ENCODE measurements around the gene EGLN2. TPM values are rescaled to one million over a fixed set of nuclear protein-coding genes. Genes with fewer than 3 reads are reported as not detected.

The EGLN2 gene
- total RNA-seq, 1 experiment from 2014 or later, result 58.6 TPM

- Histone ChIP-seq H3K9me2 (ENCODE audit: insufficient read depth) (no peaks in the 10 kb centered on the region), H3K9ac (ENCODE audit: low read length) (no peak overlapping the region), H3K36me3 (ENCODE audit: control insufficient read depth in 1 of 2, insufficient read depth in 2 of 2, low read length in 2 of 2) (peaks cover 10% of the 10 kb centered on the region in 2 experiments; a peak in 2 of 4 replicates), H3K4me1 (ENCODE audit: control insufficient read depth in 1 of 2, insufficient read depth in 2 of 2, low read length in 2 of 2) (peaks cover 26 to 65% of the 10 kb centered on the region in 2 experiments), H3K4me2 (ENCODE audit: low read length) (no peak overlapping the region), H3K4me3 (replicated peaks in 1 of 2; ENCODE audit: low read depth in 1 of 2, low read length in 2 of 2) (no peak overlapping the region), H3K27ac (ENCODE audit: low read depth, low read length) (no peak overlapping the region), H3K9me3 (ENCODE audit: control insufficient read depth in 1 of 2, insufficient read depth in 1 of 2, low read depth in 1 of 2, low read length in 2 of 2) (no peaks in the 10 kb centered on the region), H2AFZ (ENCODE audit: low read depth, low read length, poor library complexity, severe bottlenecking) (no peak overlapping the region), H3K27me3 (ENCODE audit: insufficient read depth, low read length) (no peaks in the 10 kb centered on the region), H3K79me2 (ENCODE audit: insufficient read depth, low read length) (peaks cover 50% of the 10 kb centered on the region), H4K20me1 (ENCODE audit: insufficient read depth) (peaks cover 4% of the 10 kb centered on the region; the same call in 1 of the 2 replicates)
- ChIA-PET POLR2A (no interaction called here), CTCF (interaction anchor here (1.4 to 2.1 kb wide), 2 partner anchors 38 to 145 kb away, joined by 3 to 23 read pairs; no protein-coding TSS in a partner anchor), RAD21 (ENCODE audit: low non-redundant PET in 1 of 2, low total read pairs in 2 of 2, uncharacterized antibody in 2 of 2, unreplicated experiment in 2 of 2) (interaction anchor here in 1 of 2 experiments (1.2 kb wide), 1 partner anchor 145 kb away, joined by 3 read pairs; no protein-coding TSS in a partner anchor)
- DNase-seq (ENCODE audit: low read depth, low spot score) (no peak), ATAC-seq (no peak)
- no peak for TF ChIP-seq FOSL1 (IDR thresholded peaks at IDR 0.05; ENCODE audit: low read depth)
- TF ChIP-seq EZH2phosphoT487 (IDR thresholded peaks at IDR 0.05; ENCODE audit: borderline replicate concordance), result no peak
- TF ChIP-seq ZFX (IDR thresholded peaks at IDR 0.05), result no peak
- no peak for TF ChIP-seq ZBTB33 (IDR thresholded peaks at IDR 0.05; ENCODE audit: extremely low read depth, insufficient replicate concordance, low read length)
- no peak for TF ChIP-seq ELF1 (IDR thresholded peaks at IDR 0.05; ENCODE audit: borderline replicate concordance, low read depth)
- no peak for TF ChIP-seq SRF (IDR thresholded peaks at IDR 0.05; ENCODE audit: low read depth)
- TF ChIP-seq EGR1 (IDR thresholded peaks at IDR 0.05; ENCODE audit: low read depth), result no peak
- no peak for TF ChIP-seq CEBPB (IDR thresholded peaks at IDR 0.05; ENCODE audit: low read depth)
- intact Hi-C loops (cut with micrococcal nuclease), result no loop called here
- BruUV-seq (replicated peaks), result no TSS peak
Measured at GRCh38 chr19:40808021-40808325, 9.0 kb downstream of the EGLN2 start.

- Histone ChIP-seq H3K27me3 (ENCODE audit: insufficient read depth, low read length) (no peaks in the 10 kb centered on the region), H3K36me3 (ENCODE audit: control insufficient read depth in 1 of 2, insufficient read depth in 2 of 2, low read length in 2 of 2) (peaks cover 10% of the 10 kb centered on the region in 2 experiments; a peak in 2 of 4 replicates), H3K9me2 (ENCODE audit: insufficient read depth) (no peaks in the 10 kb centered on the region), H3K79me2 (ENCODE audit: insufficient read depth, low read length) (peaks cover 45% of the 10 kb centered on the region), H3K4me1 (ENCODE audit: control insufficient read depth in 1 of 2, insufficient read depth in 2 of 2, low read length in 2 of 2) (peaks cover 26 to 63% of the 10 kb centered on the region in 2 experiments), H3K4me3 (replicated peaks in 1 of 2; ENCODE audit: low read depth in 1 of 2, low read length in 2 of 2) (no peak overlapping the region), H3K27ac (ENCODE audit: low read depth, low read length) (no peak overlapping the region), H4K20me1 (ENCODE audit: insufficient read depth) (peaks cover 4% of the 10 kb centered on the region; the same call in 1 of the 2 replicates), H3K9me3 (ENCODE audit: control insufficient read depth in 1 of 2, insufficient read depth in 1 of 2, low read depth in 1 of 2, low read length in 2 of 2) (no peaks in the 10 kb centered on the region), H2AFZ (ENCODE audit: low read depth, low read length, poor library complexity, severe bottlenecking) (no peak overlapping the region), H3K9ac (ENCODE audit: low read length) (no peak overlapping the region), H3K4me2 (ENCODE audit: low read length) (no peak overlapping the region)
- DNase-seq (ENCODE audit: low read depth, low spot score), result no peak
- ChIA-PET RAD21 (ENCODE audit: low non-redundant PET in 1 of 2, low total read pairs in 2 of 2, uncharacterized antibody in 2 of 2, unreplicated experiment in 2 of 2) (interaction anchor here in 1 of 2 experiments (1.2 kb wide), 1 partner anchor 145 kb away, joined by 3 read pairs; no protein-coding TSS in a partner anchor), CTCF (interaction anchor here (2.1 kb wide), 1 partner anchor 146 kb away, joined by 23 read pairs; no protein-coding TSS in a partner anchor), POLR2A (no interaction called here)
- no TSS peak for BruUV-seq (replicated peaks)
- intact Hi-C loops (cut with micrococcal nuclease), result no loop called here
- ATAC-seq, result no peak
- TF ChIP-seq CEBPB (IDR thresholded peaks at IDR 0.05; ENCODE audit: low read depth), result no peak
- no peak for TF ChIP-seq SIN3A (IDR thresholded peaks at IDR 0.05; ENCODE audit: low read depth)
- TF ChIP-seq YY1 (IDR thresholded peaks at IDR 0.05; ENCODE audit: extremely low read depth, insufficient replicate concordance, low read depth, low read length), result no peak
- no peak for TF ChIP-seq ZFX (IDR thresholded peaks at IDR 0.05)
- TF ChIP-seq EGR1 (IDR thresholded peaks at IDR 0.05; ENCODE audit: low read depth), result no peak
- TF ChIP-seq POLR2AphosphoS5 (IDR thresholded peaks at IDR 0.05; ENCODE audit: low read depth, low read length), result no peak
- TF ChIP-seq FOSL1 (IDR thresholded peaks at IDR 0.05; ENCODE audit: low read depth), result no peak
- TF ChIP-seq, protein P1, sequence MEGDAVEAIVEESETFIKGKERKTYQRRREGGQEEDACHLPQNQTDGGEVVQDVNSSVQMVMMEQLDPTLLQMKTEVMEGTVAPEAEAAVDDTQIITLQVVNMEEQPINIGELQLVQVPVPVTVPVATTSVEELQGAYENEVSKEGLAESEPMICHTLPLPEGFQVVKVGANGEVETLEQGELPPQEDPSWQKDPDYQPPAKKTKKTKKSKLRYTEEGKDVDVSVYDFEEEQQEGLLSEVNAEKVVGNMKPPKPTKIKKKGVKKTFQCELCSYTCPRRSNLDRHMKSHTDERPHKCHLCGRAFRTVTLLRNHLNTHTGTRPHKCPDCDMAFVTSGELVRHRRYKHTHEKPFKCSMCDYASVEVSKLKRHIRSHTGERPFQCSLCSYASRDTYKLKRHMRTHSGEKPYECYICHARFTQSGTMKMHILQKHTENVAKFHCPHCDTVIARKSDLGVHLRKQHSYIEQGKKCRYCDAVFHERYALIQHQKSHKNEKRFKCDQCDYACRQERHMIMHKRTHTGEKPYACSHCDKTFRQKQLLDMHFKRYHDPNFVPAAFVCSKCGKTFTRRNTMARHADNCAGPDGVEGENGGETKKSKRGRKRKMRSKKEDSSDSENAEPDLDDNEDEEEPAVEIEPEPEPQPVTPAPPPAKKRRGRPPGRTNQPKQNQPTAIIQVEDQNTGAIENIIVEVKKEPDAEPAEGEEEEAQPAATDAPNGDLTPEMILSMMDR (IDR thresholded peaks at IDR 0.05 in 2 of 3, conservative IDR thresholded peaks at IDR 0.05 in 1 of 3; ENCODE audit: borderline replicate concordance in 1 of 3, insufficient read depth in 1 of 3, low read depth in 2 of 3, low read length in 2 of 3), result no peak
- TF ChIP-seq SRF (IDR thresholded peaks at IDR 0.05; ENCODE audit: low read depth), result no peak
- no peak for TF ChIP-seq TCF7L2 (IDR thresholded peaks at IDR 0.05; ENCODE audit: borderline replicate concordance, extremely low read depth, insufficient read depth, insufficient read length)
- TF ChIP-seq EZH2phosphoT487 (IDR thresholded peaks at IDR 0.05; ENCODE audit: borderline replicate concordance), result no peak
- no peak for TF ChIP-seq POLR2A (IDR thresholded peaks at IDR 0.05; ENCODE audit: borderline replicate concordance, extremely low read depth, insufficient read depth, insufficient read length)
- no peak for TF ChIP-seq ZNF274 (IDR thresholded peaks at IDR 0.05; ENCODE audit: low read depth, low read length)
- TF ChIP-seq, protein P2, sequence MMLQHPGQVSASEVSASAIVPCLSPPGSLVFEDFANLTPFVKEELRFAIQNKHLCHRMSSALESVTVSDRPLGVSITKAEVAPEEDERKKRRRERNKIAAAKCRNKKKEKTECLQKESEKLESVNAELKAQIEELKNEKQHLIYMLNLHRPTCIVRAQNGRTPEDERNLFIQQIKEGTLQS (IDR thresholded peaks at IDR 0.05), result no peak
Measured at GRCh38 chr19:40808497-40808896, 9.5 kb downstream of the EGLN2 start.

Data from HCT116 (cell line).